B cell (primary cell): ENCODE measurements around the gene EXOSC10. TPM values are rescaled to one million over a fixed set of nuclear protein-coding genes. Genes with fewer than 3 reads are reported as not detected.
"Not testable (repeated sequence)": the region's sequence is repeated elsewhere in the genome, so short reads cannot be mapped to it uniquely, and the experiment has no call there.

ENCODE experiments used
- ATAC-seq: fragments of 200-7000 bp; cut with Tn5 transposase; one replicate; pipeline ENCODE4 v1.10.0; 2021; ENCODE audit warnings: low read depth, mild to moderate bottlenecking, moderate number of reproducible peaks, moderate library complexity
- CTCF ChIA-PET: fragments of 350-600 bp; sonication (Branson Sonifier 250); formaldehyde crosslinking; loops from one replicate; lab custom pipeline; 2021; ENCODE audit warnings: antibody characterized with exemption, inconsistent platforms; lab: Charles Lee
- POLR2A ChIA-PET: fragments of 350-600 bp; sonication (Branson Sonifier 250); formaldehyde crosslinking; loops from one replicate; lab custom pipeline; 2021; ENCODE audit warnings: antibody characterized with exemption; lab: Charles Lee
- DNase-seq: peaks from one replicate; pipeline ENCODE4 v3.0.0; 2013
- H2AFZ ChIP-seq: 2 replicates; pipeline ENCODE4 v1.6.1; 2012; ENCODE audit warnings: mild to moderate bottlenecking, low read depth, low read length; ENCODE audit not compliant: insufficient read depth, poor library complexity, severe bottlenecking
- H3K27ac ChIP-seq, 2 donors: 1 replicate in 1 of 2; 2 replicates in 1 of 2; pipeline ENCODE4 v1.5.1; 2012 to 2013; ENCODE audit warnings: low read length in 2 of 2, mild to moderate bottlenecking in 2 of 2, moderate library complexity in 1 of 2
- H3K27me3 ChIP-seq, 4 experiments: fragments of 200-600 bp in 1 of 4; sonication (generic) in 1 of 4; replicated peaks in 1 of 4; 1 replicate in 2 of 4; 2 replicates in 2 of 4; pipeline versions ENCODE4 v1.6.1 to v1.7.0; 2013 to 2016; ENCODE audit warnings: low read length in 3 of 4, mild to moderate bottlenecking in 2 of 4, mixed read lengths in 1 of 4, moderate library complexity in 1 of 4; ENCODE audit not compliant: insufficient read depth in 4 of 4, control insufficient read depth in 3 of 4; ENCODE audit errors: control extremely low read depth in 1 of 4
- H3K36me3 ChIP-seq, 2 experiments: replicated peaks in 1 of 2; 1 replicate in 1 of 2; 2 replicates in 1 of 2; pipeline versions ENCODE4 v1.6.1 to v1.7.1; 2013; ENCODE audit warnings: low read length in 1 of 2; ENCODE audit not compliant: insufficient read depth in 2 of 2, control insufficient read depth in 1 of 2; ENCODE audit errors: control extremely low read depth in 1 of 2, extremely low read depth in 1 of 2
- H3K4me1 ChIP-seq, 2 donors: fragments of 200-600 bp in 1 of 2; sonication (generic) in 1 of 2; 1 replicate in 1 of 2; 2 replicates in 1 of 2; pipeline versions ENCODE4 v1.5.1 to v1.6.1; 2013 to 2017; ENCODE audit warnings: low read length in 2 of 2; ENCODE audit not compliant: control insufficient read depth in 2 of 2, insufficient read depth in 2 of 2
- H3K4me2 ChIP-seq: replicated peaks from 2 replicates; pipeline ENCODE3; 2012; ENCODE audit warnings: mild to moderate bottlenecking, low read depth, low read length; ENCODE audit not compliant: poor library complexity, severe bottlenecking
- H3K4me3 ChIP-seq, 5 experiments: fragments of 200-600 bp in 1 of 5; sonication (generic) in 1 of 5; 1 replicate in 3 of 5; 2 replicates in 2 of 5; pipeline versions ENCODE4 v1.5.1 to v1.7.0; 2011 to 2016; ENCODE audit warnings: low read length in 4 of 5, mild to moderate bottlenecking in 4 of 5, low read depth in 2 of 5, control low read depth in 1 of 5, moderate library complexity in 1 of 5; ENCODE audit not compliant: insufficient read depth in 1 of 5; ENCODE audit errors: control extremely low read depth in 1 of 5, extremely low read depth in 1 of 5
- H3K79me2 ChIP-seq: fragments of 200-600 bp; sonication (generic); one replicate; pipeline ENCODE4 v1.6.0; 2016; ENCODE audit warnings: low read length; ENCODE audit not compliant: control insufficient read depth, insufficient read depth
- H3K9ac ChIP-seq: fragments of 200-600 bp; sonication (generic); 2 replicates; pipeline ENCODE4 v1.6.1; 2017; ENCODE audit warnings: mild to moderate bottlenecking, low read length, moderate library complexity
- H3K9me3 ChIP-seq, 3 donors: one replicate each; pipeline versions ENCODE4 v1.6.1 to v1.7.1; 2013; ENCODE audit warnings: low read length in 2 of 3; ENCODE audit not compliant: control insufficient read depth in 2 of 3, insufficient read depth in 1 of 3; ENCODE audit errors: control extremely low read depth in 1 of 3
- H4K20me1 ChIP-seq: 2 replicates; pipeline ENCODE4 v1.6.0; 2012; ENCODE audit warnings: mild to moderate bottlenecking, low read length; ENCODE audit not compliant: insufficient read depth, control insufficient read depth, poor library complexity, severe bottlenecking
- H3K27ac Mint-ChIP-seq: one replicate; pipeline ENCODE4 v1.8.0; 2021; ENCODE audit warnings: mixed read lengths
- H3K27me3 Mint-ChIP-seq: one replicate; pipeline ENCODE4 v1.8.0; 2021; ENCODE audit warnings: mixed read lengths
- H3K4me1 Mint-ChIP-seq: one replicate; pipeline ENCODE4 v1.8.0; 2021; ENCODE audit warnings: mixed read lengths
- H3K4me3 Mint-ChIP-seq: one replicate; pipeline ENCODE4 v1.8.0; 2021; ENCODE audit warnings: mixed read lengths
- H3K9me3 Mint-ChIP-seq: one replicate; pipeline ENCODE4 v1.8.0; 2022; ENCODE audit warnings: mixed read lengths; ENCODE audit not compliant: insufficient read depth
- CTCF ChIP-seq: fragments of 200-600 bp; IDR thresholded peaks from one replicate; pipeline ENCODE4 v1.8.0; 2022; ENCODE audit warnings: antibody characterized with exemption, mild to moderate bottlenecking
- EZH2 ChIP-seq: IDR thresholded peaks from 2 replicates; pipeline ENCODE4 v1.6.1; 2012; ENCODE audit warnings: borderline replicate concordance, low read depth, mild to moderate bottlenecking, moderate library complexity, low read length; ENCODE audit not compliant: insufficient read depth, poor library complexity, severe bottlenecking
- WGBS: methylation state at CpG from one replicate; pipeline ENCODE4 v1.1.5; 2013; ENCODE audit warnings: missing lambda C conversion rate; ENCODE audit not compliant: insufficient coverage; 5-methylcytosine and 5-hydroxymethylcytosine counted together
- intact Hi-C: fragments of 100-400 bp; cut with micrococcal nuclease; formaldehyde crosslinking; loops from one replicate; pipeline ENCODE4 v1.10.0; 2022
- polyA plus RNA-seq: library from polyadenylated mRNA; depleted of rRNA; stranded (reverse); fragments of >200 nt; gene quantifications from 2 replicates; pipeline ENCODE4 v1.2.3, GENCODE V29; 2012
- total RNA-seq, 2 donors: library from RNA; stranded (reverse); fragments of 120-200 nt in 1 of 2; gene quantifications; 1 replicate in 1 of 2; 2 replicates in 1 of 2; pipeline versions ENCODE4 v1.2.3 to v1.2.4, GENCODE V29; 2013 to 2022

Gene EXOSC10
- total and polyA plus RNA-seq, 2 donors (not counting 1 experiment from before 2014, with no cell fraction given) = 83.4 to 119 TPM

DNA sequence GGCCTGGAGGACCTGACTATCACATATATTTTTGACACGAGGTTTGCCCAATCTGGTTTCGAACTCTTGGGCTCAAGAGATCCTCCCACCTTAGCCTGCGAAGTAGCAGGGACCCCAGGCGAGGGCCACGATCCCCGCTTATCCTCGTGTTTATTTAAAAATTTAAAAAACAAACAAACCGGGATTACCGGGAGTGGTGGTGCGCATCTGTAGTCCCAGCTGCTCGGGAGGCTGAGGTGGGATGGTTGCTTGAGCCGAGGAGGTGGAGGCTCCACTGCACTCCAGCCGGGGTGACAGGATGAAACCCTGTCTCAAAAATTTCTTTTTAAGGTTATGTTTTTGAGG lies 452 bp upstream of the EXOSC10 start:
- intact Hi-C loops = no loop called here
- Mint-ChIP-seq H3K4me1 (peaks cover 18% of the 10 kb centered on the region), H3K4me3 (peak overlapping the region; percentile 96), H3K27ac (peak overlapping the region; percentile 98), H3K27me3 (no peaks in the 10 kb centered on the region), H3K9me3 (no peaks in the 10 kb centered on the region)
- peak overlapping the region in 4 of 5 experiments; percentile 71 to 96 (median 85) for H3K4me3 ChIP-seq
- no peaks in the 10 kb centered on the region for H4K20me1 ChIP-seq
- ChIA-PET POLR2A (interaction anchor here (1.4 to 2.1 kb wide), 3 partner anchors 40 to 546 kb away, joined by 5 to 9 read pairs (median 5); partner anchors contain the start of genes SRM and TARDBP), CTCF (interaction anchor here (0.6 to 2.7 kb wide), 3 partner anchors 40 to 92 kb away, joined by 3 to 26 read pairs (median 4); partner anchors contain the start of gene SRM)
- peaks cover 0 to 18% of the 10 kb centered on the region in 2 experiments for H3K36me3 ChIP-seq
- WGBS = 77% methylated on average over 6 of the region's 13 CpGs
- H3K9me3 ChIP-seq = no peaks in the 10 kb centered on the region
- no peak for TF ChIP-seq EZH2
- TF ChIP-seq CTCF = no peak
- ATAC-seq = no peak
- peak overlapping the region; percentile 99 for H3K9ac ChIP-seq
- peak overlapping the region; percentile 48 to 90 for H3K27ac ChIP-seq
- peaks cover 23% of the 10 kb centered on the region for H3K79me2 ChIP-seq
- H3K4me2 ChIP-seq = peak overlapping the region; percentile 88
- peaks cover 11 to 15% of the 10 kb centered on the region in 2 donors for H3K4me1 ChIP-seq
- H3K27me3 ChIP-seq = no peaks in the 10 kb centered on the region
- no peak for DNase-seq
- peak overlapping the region; percentile 99 for H2AFZ ChIP-seq

- Histone ChIP-seq H3K79me2 (peaks cover 23% of the 10 kb centered on the region), H4K20me1 (no peaks in the 10 kb centered on the region), H3K4me3 (peak overlapping the region; percentile 56 to 96 (median 83)), H3K4me2 (peak overlapping the region; percentile 88), H3K9me3 (no peaks in the 10 kb centered on the region), H3K27me3 (no peaks in the 10 kb centered on the region), H3K4me1 (peaks cover 11 to 15% of the 10 kb centered on the region in 2 donors), H3K9ac (peak overlapping the region; percentile 99), H3K27ac (peak overlapping the region; percentile 48 to 90), H2AFZ (peak overlapping the region; percentile 99), H3K36me3 (peaks cover 0 to 24% of the 10 kb centered on the region in 2 experiments)
- DNase-seq (no peak), ATAC-seq (no peak)
- H3K4me3 Mint-ChIP-seq = peak overlapping the region; percentile 96
- intact Hi-C loops = loop anchor here (1.0 kb wide), 3 partner anchors 39 to 87 kb away; partner anchors contain the start of genes SRM and TARDBP
- H3K4me1 Mint-ChIP-seq = peaks cover 18% of the 10 kb centered on the region
- ChIA-PET POLR2A (interaction anchor here (1.9 to 2.1 kb wide), 2 partner anchors 39 to 86 kb away, joined by 5 to 9 read pairs; partner anchors contain the start of genes SRM and TARDBP), CTCF (interaction anchor here (0.9 to 2.7 kb wide), 4 partner anchors 9 to 61 kb away, joined by 4 to 26 read pairs (median 4); partner anchors contain the start of gene SRM)
- 7% methylated on average over 2 of the region's 5 CpGs for whole genome bisulfite sequencing
- TF ChIP-seq CTCF = no peak
- no peak for TF ChIP-seq EZH2
- H3K27me3 Mint-ChIP-seq = no peaks in the 10 kb centered on the region
- peak overlapping the region; percentile 98 for H3K27ac Mint-ChIP-seq
- H3K9me3 Mint-ChIP-seq = no peaks in the 10 kb centered on the region
Observed at GRCh38 chr1:11098931-11099309, 749 bp downstream of the EXOSC10 start.

DNA sequence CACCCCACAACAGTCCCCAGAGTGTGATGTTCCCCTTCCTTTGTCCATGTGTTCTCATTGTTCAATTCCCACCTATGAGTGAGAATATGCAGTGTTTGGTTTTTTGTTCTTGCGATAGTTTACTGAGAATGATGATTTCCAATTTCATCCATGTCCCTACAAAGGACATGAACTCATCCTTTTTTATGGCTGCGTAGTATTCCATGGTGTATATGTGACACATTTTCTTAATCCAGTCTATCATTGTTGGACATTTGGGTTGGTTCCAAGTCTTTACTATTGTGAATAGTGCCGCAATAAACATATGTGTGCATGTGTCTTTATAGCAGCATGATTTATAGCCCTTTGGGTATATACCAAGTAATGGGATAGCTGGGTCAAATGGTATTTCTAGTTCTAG lies 15.9 kb downstream of the EXOSC10 start:
- H3K9me3 Mint-ChIP-seq, CTCF ChIA-PET, H3K27me3 Mint-ChIP-seq, POLR2A ChIA-PET, H3K27ac ChIP-seq, intact Hi-C loops, H3K27me3 ChIP-seq, H3K4me3 ChIP-seq, H4K20me1 ChIP-seq, H3K4me3 Mint-ChIP-seq, DNase-seq, H3K9me3 ChIP-seq, H2AFZ ChIP-seq, H3K9ac ChIP-seq, H3K4me1 Mint-ChIP-seq, H3K4me1 ChIP-seq, H3K79me2 ChIP-seq, ATAC-seq, H3K4me2 ChIP-seq, H3K27ac Mint-ChIP-seq: not testable (repeated sequence)
- peaks cover 11 to 62% of the 10 kb centered on the region in 2 experiments for H3K36me3 ChIP-seq
- no CpG with 5 or more reads among the region's 3 CpGs for whole genome bisulfite sequencing
